LNCaP clone FGC (cell line): ENCODE results near the gene DES.

Experiments
- DNase-seq: peaks from one replicate; pipeline ENCODE4 v3.0.0-alpha.2; 2011; ENCODE audit warnings: low read depth
- H3K4me3 ChIP-seq: 2 replicates; pipeline ENCODE4 v1.5.1; 2011; ENCODE audit warnings: mild to moderate bottlenecking, low read depth, low read length, control low read depth
- TF ChIP-seq, protein P1 (sequence below): IDR thresholded peaks from 2 replicates; pipeline ENCODE4 v1.5.1; 2012; ENCODE audit warnings: mild to moderate bottlenecking; ENCODE audit not compliant: control insufficient read depth, insufficient read depth; ENCODE audit errors: extremely low read depth

DES gene

GRCh38 chr2:219438453-219438852, 20.3 kb downstream of the DES start:
- DNase-seq, result no peak
- no peak overlapping the region for H3K4me3 ChIP-seq
- TF ChIP-seq, protein P1, sequence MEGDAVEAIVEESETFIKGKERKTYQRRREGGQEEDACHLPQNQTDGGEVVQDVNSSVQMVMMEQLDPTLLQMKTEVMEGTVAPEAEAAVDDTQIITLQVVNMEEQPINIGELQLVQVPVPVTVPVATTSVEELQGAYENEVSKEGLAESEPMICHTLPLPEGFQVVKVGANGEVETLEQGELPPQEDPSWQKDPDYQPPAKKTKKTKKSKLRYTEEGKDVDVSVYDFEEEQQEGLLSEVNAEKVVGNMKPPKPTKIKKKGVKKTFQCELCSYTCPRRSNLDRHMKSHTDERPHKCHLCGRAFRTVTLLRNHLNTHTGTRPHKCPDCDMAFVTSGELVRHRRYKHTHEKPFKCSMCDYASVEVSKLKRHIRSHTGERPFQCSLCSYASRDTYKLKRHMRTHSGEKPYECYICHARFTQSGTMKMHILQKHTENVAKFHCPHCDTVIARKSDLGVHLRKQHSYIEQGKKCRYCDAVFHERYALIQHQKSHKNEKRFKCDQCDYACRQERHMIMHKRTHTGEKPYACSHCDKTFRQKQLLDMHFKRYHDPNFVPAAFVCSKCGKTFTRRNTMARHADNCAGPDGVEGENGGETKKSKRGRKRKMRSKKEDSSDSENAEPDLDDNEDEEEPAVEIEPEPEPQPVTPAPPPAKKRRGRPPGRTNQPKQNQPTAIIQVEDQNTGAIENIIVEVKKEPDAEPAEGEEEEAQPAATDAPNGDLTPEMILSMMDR, result no peak

DNA sequence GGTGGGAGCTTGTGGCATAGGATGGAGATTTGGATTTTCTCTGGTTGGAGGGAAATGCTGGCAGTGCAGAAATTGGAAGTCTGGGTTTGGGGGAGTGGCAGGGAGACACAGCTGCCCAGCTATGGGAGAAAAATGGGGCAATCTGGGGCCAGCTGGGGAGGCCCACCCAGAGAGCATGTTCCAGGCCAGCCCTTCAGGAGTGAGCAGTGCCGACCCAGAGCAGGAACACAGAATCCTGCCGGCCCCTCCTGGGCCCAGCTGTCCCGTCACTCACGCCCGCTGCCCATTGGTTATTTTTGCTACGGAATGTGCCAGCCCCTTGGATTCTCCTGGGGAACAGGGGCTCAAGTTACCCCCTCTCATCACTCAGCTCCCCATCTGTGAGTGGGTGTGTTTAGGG, 21.3 kb downstream of the DES start:
- TF ChIP-seq, protein P1, result no peak
- H3K4me3 ChIP-seq, result no peak overlapping the region
- no peak for DNase-seq

GRCh38 chr2:219440388-219441256, 22.4 kb downstream of the DES start:
- H3K4me3 ChIP-seq, result no peak overlapping the region
- TF ChIP-seq, protein P1, result no peak
- DNase-seq, result no peak

DNA sequence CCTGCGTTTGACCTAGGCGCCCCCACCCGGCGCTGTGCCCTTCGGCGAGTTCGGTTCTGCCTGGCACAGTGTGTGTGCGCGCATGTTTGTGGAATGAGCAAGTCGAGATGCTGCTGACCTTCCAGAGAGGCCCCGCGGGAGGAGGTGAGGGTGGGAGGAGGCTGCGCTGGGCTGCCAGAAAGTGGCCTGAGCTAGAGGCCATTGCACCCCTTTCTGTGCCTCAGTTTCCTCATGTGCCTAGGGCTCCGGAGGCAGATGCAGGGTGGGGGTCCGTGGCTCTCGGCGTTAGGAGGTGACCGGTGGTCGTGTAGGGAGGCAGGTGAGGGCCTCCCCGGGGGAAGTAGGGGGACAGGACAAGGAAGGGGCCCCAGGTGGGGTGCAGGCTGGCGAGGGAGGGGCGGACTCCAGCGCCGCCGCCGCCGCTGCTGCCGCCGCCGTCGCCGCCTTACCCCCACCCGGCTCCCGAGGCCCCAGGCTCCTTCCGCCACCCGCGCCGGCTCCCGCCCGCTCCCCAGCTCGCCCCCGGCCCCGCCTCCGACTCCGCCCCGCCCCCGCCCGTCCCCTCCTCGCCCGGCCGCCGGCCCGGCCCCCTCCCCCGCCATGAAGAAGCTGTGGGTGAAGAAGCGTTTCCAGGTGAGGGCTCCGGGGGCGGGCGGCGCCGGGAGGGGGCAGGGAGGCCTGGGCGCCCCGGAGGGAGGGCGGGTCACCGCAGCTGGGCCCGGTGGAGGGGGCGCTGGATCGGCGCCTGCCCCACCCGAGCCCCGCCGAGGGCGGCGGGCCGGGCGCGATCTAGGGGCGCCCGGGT, 23.5 kb downstream of the DES start:
- H3K4me3 ChIP-seq, result no peak overlapping the region
- no peak for DNase-seq
- TF ChIP-seq, protein P1, result no peak

- TF ChIP-seq, protein P1, result no peak
- H3K4me3 ChIP-seq, result no peak overlapping the region
- no peak for DNase-seq
Observed at GRCh38 chr2:219442256-219443015, 24.3 kb downstream of the DES start.

DNA sequence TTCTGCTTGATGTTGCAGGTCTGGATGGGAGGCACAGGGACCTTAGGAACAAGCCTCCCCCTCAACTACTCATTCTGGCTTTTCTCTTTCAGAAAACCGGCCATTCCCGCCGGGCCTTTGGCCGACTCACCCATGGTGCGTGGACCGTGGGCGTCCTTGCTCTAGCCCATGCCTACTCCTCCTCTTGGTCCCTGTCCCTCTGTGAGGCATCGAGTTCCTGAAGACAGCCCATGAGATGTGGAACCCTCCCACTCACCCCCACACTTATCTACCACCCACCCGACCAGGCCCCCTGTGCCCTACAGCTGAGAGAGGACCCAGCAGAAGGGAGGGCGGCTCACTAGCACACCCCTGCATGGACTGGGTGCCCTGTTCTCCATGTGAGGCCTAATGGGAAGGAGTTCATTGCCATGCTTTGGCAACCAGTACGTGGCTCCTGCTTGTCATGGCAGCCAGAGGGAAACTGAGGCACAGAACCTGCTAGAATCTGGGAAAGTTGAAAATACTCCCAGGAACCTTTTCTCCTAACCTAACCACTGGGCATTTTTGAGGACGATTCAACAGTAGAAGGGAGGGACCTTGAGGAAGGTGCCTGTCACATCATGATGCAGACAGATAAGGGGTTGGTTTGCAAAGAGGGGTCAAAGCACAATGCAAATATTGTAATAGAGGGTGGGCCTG, 25.0 kb downstream of the DES start:
- no peak overlapping the region for H3K4me3 ChIP-seq
- TF ChIP-seq, protein P1, result no peak
- DNase-seq, result no peak
